ENCODE results near the gene EFHC1. TPM values are rescaled to one million over a fixed set of nuclear protein-coding genes. Genes with fewer than 3 reads are reported as not detected.

The EFHC1 gene
- total RNA-seq, 1 donor, result 6.4 TPM

DNA sequence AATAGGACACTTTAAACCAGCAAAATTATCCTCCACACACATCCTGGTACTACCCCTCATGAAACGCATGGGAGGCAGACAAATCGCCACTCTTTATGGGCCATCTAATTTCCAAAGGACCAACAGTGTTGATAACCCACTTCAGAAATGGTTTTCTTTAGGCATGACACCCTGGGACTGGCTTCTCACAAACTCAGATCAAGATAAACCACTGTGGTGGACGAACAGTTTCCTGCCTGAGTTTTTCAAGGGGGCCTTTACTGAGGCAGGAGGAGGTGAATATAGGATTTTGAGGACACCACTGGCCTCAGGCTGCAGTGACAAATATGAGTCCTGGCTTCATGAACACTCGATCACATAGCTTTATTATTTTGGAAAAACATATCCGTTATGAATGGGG lies 130.7 kb downstream of the EFHC1 start:
- no peaks in the 10 kb centered on the region for H3K27me3 ChIP-seq (ENCODE audit: insufficient read depth, low read length)
- H3K9me3 ChIP-seq (ENCODE audit: low read depth, low read length), result no peaks in the 10 kb centered on the region
- H3K4me3 ChIP-seq (ENCODE audit: low read length), result no peak overlapping the region
- no peaks in the 10 kb centered on the region for H3K4me1 ChIP-seq (ENCODE audit: insufficient read depth, low read length)

- Histone ChIP-seq H3K4me1 (ENCODE audit: insufficient read depth, low read length) (no peaks in the 10 kb centered on the region), H3K4me3 (ENCODE audit: low read length) (no peak overlapping the region), H3K9me3 (ENCODE audit: low read depth, low read length) (no peaks in the 10 kb centered on the region), H3K27me3 (ENCODE audit: insufficient read depth, low read length) (no peaks in the 10 kb centered on the region)
Measured at GRCh38 chr6:52551483-52552277, 131.5 kb downstream of the EFHC1 start.

DNA sequence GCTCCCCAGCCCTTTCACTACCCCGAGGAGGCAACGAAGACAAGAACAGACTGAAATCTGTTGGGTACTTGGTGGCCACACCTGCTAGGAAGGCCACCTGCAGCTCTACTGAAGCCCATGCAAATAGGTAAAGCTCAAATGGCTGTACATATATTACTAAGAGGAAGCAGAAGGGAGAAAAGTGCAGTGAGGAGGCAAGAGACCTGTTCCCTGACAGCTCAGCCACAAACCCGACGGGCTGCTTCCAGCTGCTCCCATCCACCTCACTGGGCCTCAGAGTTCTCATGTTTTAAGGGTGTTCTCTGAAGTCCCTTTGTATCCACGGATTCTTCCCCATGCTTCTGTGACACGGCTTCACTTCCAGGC lies 132.1 kb downstream of the EFHC1 start:
- no peaks in the 10 kb centered on the region for H3K4me1 ChIP-seq (ENCODE audit: insufficient read depth, low read length)
- no peaks in the 10 kb centered on the region for H3K9me3 ChIP-seq (ENCODE audit: low read depth, low read length)
- H3K27me3 ChIP-seq (ENCODE audit: insufficient read depth, low read length), result no peaks in the 10 kb centered on the region
- no peak overlapping the region for H3K4me3 ChIP-seq (ENCODE audit: low read length)

DNA sequence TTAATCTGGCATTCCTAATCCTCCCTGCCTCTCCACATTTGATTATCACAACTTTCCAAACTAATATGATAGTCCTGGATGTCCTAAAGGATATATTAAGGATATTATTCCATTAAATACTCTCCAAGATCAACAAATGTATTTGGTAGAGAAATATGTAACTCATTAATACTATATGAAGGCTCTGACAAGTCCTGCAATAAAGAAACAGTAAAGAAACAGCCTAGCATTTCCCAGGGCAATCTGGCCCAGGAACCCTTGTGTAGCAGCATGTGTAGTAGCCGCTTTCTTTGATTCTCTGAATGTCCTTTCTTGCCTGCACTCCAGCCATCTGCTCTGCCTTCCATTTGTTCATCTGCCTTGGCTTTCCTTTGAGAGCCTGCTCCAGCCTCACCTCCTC lies 133.0 kb downstream of the EFHC1 start:
- Histone ChIP-seq H3K27me3 (ENCODE audit: insufficient read depth, low read length) (no peaks in the 10 kb centered on the region), H3K9me3 (ENCODE audit: low read depth, low read length) (no peaks in the 10 kb centered on the region), H3K4me1 (ENCODE audit: insufficient read depth, low read length) (no peaks in the 10 kb centered on the region), H3K4me3 (ENCODE audit: low read length) (no peak overlapping the region)

DNA sequence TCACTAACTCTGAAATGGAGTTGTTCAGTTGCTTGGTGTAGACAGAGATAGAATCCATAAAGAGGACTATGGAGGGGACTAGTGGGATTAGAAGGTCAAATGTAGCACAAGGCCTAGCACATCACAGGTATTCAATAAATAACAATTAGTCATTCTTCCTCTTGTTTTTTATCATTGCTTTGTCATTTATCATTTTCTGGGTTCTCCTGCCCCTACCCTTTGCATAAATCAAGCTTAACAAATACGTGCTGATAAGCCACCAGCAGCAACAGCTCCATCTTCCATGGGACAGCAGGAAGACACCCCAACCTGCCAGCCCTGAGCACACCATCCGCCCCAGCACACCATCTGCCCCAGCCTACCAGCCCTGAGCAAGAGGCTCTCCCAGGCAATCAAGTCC lies 133.6 kb downstream of the EFHC1 start:
- no peaks in the 10 kb centered on the region for H3K9me3 ChIP-seq (ENCODE audit: low read depth, low read length)
- H3K27me3 ChIP-seq (ENCODE audit: insufficient read depth, low read length), result no peaks in the 10 kb centered on the region
- H3K4me1 ChIP-seq (ENCODE audit: insufficient read depth, low read length), result no peaks in the 10 kb centered on the region
- H3K4me3 ChIP-seq (ENCODE audit: low read length), result no peak overlapping the region

GRCh38 chr6:52554684-52555280 lies 134.6 kb downstream of the EFHC1 start:
- no peaks in the 10 kb centered on the region for H3K4me1 ChIP-seq (ENCODE audit: insufficient read depth, low read length)
- H3K27me3 ChIP-seq (ENCODE audit: insufficient read depth, low read length), result no peaks in the 10 kb centered on the region
- no peaks in the 10 kb centered on the region for H3K9me3 ChIP-seq (ENCODE audit: low read depth, low read length)
- H3K4me3 ChIP-seq (ENCODE audit: low read length), result no peak overlapping the region

- H3K27me3 ChIP-seq (ENCODE audit: insufficient read depth, low read length), result no peaks in the 10 kb centered on the region
- H3K4me3 ChIP-seq (ENCODE audit: low read length), result no peak overlapping the region
- no peaks in the 10 kb centered on the region for H3K9me3 ChIP-seq (ENCODE audit: low read depth, low read length)
- no peaks in the 10 kb centered on the region for H3K4me1 ChIP-seq (ENCODE audit: insufficient read depth, low read length)
Measured at GRCh38 chr6:52555518-52556233, 135.5 kb downstream of the EFHC1 start.

DNA sequence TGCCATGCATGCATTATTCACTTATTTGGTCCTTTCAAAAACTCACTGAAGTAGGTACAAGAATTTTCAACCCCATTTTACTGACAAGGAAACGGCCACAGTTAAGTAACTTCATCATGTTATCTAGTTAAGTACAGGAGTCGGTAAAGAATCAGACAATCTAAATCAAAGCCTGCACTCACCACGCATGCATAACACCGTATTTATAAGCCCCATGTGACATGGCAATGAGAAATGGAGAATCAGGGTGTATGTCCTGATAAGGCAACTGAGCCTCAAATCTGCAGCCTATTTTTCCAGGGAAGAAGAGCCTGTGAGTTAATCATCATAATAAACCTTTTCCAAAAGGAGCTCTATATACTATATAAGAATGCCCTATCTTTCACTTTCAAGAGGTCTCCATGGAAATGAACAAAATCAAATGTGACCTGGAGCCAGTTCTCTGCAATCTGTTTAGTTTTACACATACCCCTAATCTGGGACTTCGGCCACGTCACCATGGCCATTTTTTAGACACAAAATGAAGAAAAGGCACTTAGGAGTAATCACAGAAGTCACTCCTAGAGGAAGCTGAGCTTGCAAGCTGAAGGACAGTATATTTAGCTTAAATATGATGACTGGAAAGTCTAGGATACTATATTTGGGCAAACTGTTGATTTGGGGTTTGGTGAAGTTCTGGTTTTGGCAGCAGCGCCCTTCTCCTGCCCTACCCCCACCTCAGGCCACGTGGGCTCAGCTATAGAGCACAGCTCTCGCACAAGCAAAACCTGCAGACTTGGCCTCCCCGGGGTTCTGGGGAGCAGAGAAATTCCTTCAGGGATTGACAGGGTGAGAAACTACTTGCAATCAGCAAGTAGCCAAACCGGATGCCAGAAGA lies 137.5 kb downstream of the EFHC1 start:
- no peak overlapping the region for H3K4me3 ChIP-seq (ENCODE audit: low read length)
- no peaks in the 10 kb centered on the region for H3K27me3 ChIP-seq (ENCODE audit: insufficient read depth, low read length)
- H3K9me3 ChIP-seq (ENCODE audit: low read depth, low read length), result no peaks in the 10 kb centered on the region
- no peaks in the 10 kb centered on the region for H3K4me1 ChIP-seq (ENCODE audit: insufficient read depth, low read length)

DNA sequence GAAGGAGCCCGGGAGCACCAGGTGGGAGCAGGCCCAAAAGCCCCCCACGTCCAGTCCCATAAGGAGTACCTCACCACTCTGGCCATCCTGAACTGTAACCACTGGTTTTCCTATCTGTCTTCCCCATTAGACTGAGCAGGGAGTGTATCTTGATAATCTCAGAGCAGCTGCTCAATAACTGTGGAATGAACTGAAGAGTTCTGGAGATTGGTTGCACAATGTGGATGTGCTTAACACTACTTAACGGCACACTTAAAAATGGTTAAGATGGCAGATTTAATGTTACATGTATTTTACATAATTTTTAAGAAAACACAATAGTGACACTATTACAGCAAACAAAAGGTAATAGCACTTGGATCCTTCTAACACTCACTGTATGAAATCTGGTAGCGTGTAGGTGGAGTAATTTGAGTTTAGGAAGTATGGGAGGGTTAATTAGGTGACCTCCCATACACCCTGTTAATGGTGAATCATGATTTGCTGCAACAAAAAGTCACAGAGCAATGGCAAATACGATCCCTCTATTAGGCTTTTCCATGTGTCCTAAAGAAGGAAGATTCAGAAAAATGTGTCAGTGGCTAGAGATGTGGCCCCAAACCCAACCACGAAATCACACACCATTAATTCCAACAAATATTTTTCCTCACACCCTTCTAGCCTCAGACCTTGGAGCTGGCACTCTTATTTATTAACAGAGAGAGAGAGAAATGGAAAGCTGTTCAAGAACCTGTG lies 138.3 kb downstream of the EFHC1 start:
- Histone ChIP-seq H3K9me3 (ENCODE audit: low read depth, low read length) (no peaks in the 10 kb centered on the region), H3K27me3 (ENCODE audit: insufficient read depth, low read length) (no peaks in the 10 kb centered on the region), H3K4me1 (ENCODE audit: insufficient read depth, low read length) (no peaks in the 10 kb centered on the region), H3K4me3 (ENCODE audit: low read length) (no peak overlapping the region)

- H3K4me3 ChIP-seq (ENCODE audit: low read length), result no peak overlapping the region
Measured at GRCh38 chr6:52560462-52560861, 140.3 kb downstream of the EFHC1 start.

GRCh38 chr6:52562911-52563310 lies 142.8 kb downstream of the EFHC1 start:
- Histone ChIP-seq H3K4me1 (ENCODE audit: insufficient read depth, low read length) (peaks cover 11% of the 10 kb centered on the region), H3K9me3 (ENCODE audit: low read depth, low read length) (no peaks in the 10 kb centered on the region), H3K27me3 (ENCODE audit: insufficient read depth, low read length) (no peaks in the 10 kb centered on the region), H3K4me3 (ENCODE audit: low read length) (no peak overlapping the region)

More at GRCh38 chr6:52560462-52560861, 140.3 kb downstream of the EFHC1 start:
- Histone ChIP-seq H3K9me3 (ENCODE audit: low read depth, low read length) (no peaks in the 10 kb centered on the region), H3K27me3 (ENCODE audit: insufficient read depth, low read length) (no peaks in the 10 kb centered on the region), H3K4me1 (ENCODE audit: insufficient read depth, low read length) (no peaks in the 10 kb centered on the region)

- Histone ChIP-seq H3K27me3 (ENCODE audit: insufficient read depth, low read length) (no peaks in the 10 kb centered on the region), H3K4me1 (ENCODE audit: insufficient read depth, low read length) (peaks cover 11% of the 10 kb centered on the region), H3K9me3 (ENCODE audit: low read depth, low read length) (no peaks in the 10 kb centered on the region), H3K4me3 (ENCODE audit: low read length) (no peak overlapping the region)
Measured at GRCh38 chr6:52564856-52565255, 144.7 kb downstream of the EFHC1 start.

DNA sequence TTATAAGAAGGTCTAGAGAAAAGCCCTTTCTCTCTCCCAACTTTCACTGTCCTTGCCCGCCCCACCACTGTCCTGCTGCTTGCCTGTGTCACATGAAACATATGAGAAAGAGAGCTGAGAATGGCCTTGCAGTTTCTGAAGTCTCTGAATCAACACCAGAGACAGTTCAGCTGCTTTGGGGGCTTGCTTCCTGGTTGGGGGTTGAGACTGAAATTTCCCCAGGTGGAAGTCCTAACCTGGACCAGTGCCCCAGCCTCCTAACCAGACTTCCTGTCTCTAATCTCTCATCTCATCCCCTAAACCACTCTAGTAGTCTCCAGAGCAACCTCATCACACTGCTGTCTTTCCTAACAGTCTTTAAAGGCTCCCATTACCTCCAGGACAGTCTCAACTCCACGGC lies 146.1 kb downstream of the EFHC1 start:
- Histone ChIP-seq H3K9me3 (ENCODE audit: low read depth, low read length) (no peaks in the 10 kb centered on the region), H3K4me1 (ENCODE audit: insufficient read depth, low read length) (peaks cover 11% of the 10 kb centered on the region), H3K27me3 (ENCODE audit: insufficient read depth, low read length) (no peaks in the 10 kb centered on the region), H3K4me3 (ENCODE audit: low read length) (no peak overlapping the region)

DNA sequence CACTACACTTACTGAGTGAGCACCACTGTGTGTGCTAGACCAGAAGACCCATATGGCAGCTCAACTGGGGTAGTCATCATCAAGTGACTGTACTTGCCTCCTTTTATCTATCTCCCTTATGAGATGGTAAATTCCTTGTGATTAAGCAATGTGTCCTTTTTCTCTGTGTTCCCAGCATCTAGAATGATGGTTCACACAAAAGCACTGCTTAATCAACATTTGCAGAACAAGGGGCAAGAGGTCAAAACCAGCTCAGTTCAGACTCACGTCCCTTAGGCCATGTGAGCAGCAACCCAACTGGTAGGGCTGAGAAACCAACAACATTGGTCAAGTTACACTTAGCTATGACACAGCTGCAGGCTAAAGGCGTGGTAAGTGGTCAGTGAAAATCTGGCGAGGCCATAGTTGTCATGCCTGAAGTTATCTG lies 146.7 kb downstream of the EFHC1 start:
- Histone ChIP-seq H3K4me3 (ENCODE audit: low read length) (no peak overlapping the region), H3K9me3 (ENCODE audit: low read depth, low read length) (no peaks in the 10 kb centered on the region), H3K4me1 (ENCODE audit: insufficient read depth, low read length) (peaks cover 11% of the 10 kb centered on the region), H3K27me3 (ENCODE audit: insufficient read depth, low read length) (no peaks in the 10 kb centered on the region)

Measured in mononuclear cell (primary cell).